Fibroblast of the aortic adventitia (primary cell): Measurements from ENCODE around the gene UBB. TPM values are rescaled to one million over a fixed set of nuclear protein-coding genes. Genes with fewer than 3 reads are reported as not detected.

Source experiments
- DNase-seq: peaks from one replicate; pipeline ENCODE4 v3.0.0-alpha.2; 2010; ENCODE audit warnings: low read depth
- H3K4me3 ChIP-seq: 2 replicates; pipeline ENCODE4 v1.5.1; 2011; ENCODE audit warnings: low read depth, mild to moderate bottlenecking, control low read depth, low read length, moderate library complexity
- total RNA-seq: library from RNA; depleted of rRNA; stranded (reverse); fragments of >200 nt; gene quantifications from 2 replicates; pipeline ENCODE4 v1.2.3, GENCODE V29; 2012; ENCODE audit warnings: low replicate concordance
- TF ChIP-seq, protein P1 (sequence below): IDR thresholded peaks from 2 replicates; pipeline ENCODE4 v1.5.1; 2011; ENCODE audit warnings: mild to moderate bottlenecking, low read length, control low read depth, inconsistent platforms; ENCODE audit not compliant: insufficient read depth

UBB gene
- total RNA-seq, 1 donor = 1,074 TPM

DNA sequence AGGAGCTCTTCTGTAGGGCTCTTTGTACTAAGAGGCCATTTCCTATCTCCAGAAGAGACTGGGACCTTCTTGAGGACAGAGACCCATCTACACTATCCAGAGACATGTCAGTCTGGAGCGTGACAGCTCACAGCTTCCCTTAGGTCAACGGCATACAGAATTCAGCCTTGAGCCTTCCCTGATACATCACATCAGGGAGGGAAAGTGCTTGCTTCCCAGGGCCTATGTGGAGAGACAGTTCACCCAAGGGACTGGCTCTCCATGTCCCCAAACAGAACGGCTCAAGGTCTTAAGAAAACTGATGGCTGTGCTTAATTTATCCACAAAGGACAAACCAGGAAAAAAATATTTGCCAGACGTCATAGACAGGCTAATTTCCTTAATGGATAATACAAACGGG, 35.3 kb upstream of the UBB start:
- DNase-seq = no peak
- no peak overlapping the region for H3K4me3 ChIP-seq
- TF ChIP-seq, protein P1, sequence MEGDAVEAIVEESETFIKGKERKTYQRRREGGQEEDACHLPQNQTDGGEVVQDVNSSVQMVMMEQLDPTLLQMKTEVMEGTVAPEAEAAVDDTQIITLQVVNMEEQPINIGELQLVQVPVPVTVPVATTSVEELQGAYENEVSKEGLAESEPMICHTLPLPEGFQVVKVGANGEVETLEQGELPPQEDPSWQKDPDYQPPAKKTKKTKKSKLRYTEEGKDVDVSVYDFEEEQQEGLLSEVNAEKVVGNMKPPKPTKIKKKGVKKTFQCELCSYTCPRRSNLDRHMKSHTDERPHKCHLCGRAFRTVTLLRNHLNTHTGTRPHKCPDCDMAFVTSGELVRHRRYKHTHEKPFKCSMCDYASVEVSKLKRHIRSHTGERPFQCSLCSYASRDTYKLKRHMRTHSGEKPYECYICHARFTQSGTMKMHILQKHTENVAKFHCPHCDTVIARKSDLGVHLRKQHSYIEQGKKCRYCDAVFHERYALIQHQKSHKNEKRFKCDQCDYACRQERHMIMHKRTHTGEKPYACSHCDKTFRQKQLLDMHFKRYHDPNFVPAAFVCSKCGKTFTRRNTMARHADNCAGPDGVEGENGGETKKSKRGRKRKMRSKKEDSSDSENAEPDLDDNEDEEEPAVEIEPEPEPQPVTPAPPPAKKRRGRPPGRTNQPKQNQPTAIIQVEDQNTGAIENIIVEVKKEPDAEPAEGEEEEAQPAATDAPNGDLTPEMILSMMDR = no peak

DNA sequence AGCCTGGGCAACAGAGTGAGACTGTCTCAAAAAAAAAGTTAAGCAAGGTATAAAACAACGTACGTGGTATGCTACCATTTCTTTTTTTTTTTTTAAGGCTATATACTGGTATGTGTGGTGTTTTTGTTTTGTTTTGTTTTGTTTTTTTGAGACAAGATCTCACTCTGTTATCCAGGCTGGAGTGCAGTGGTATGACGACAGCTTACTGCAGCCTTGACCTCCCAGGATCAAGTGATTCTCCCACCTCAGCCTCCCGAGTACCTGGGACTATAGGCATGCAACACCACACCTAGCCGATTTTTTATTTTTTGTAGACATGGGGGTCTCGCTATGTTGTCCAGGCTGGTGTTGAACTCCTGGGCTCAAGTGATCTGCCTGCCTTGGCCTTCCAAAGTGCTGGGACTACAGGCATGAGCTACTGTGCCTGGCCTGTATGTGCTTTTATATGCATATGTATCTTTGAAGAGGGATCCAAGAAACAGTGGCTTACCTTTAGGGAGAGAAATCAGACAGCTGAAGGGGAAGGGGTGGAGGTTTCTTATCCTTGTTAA, 34.1 kb upstream of the UBB start:
- H3K4me3 ChIP-seq = no peak overlapping the region
- no peak for DNase-seq
- TF ChIP-seq, protein P1 = no peak

DNA sequence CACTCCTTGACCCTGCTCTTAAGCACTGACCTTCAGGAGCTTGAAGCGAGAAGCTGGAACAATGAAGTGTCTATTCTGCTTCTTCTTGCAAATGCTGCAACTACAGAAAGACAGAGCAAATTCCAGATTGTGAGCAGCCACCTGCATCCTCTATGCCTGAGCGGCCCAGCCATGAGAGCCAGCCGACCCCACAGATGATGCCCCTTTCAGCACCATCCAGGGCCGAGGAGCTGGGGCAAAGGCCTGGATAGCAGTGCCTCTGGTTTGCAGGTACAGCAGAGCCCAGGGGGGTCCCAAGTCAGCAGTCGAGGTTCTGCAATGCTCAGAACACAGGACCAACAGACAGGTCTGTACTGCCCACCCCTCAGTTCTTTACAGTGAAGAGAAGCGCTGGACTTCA, 32.3 kb upstream of the UBB start:
- no peak for DNase-seq
- TF ChIP-seq, protein P1 = no peak
- H3K4me3 ChIP-seq = no peak overlapping the region

DNA sequence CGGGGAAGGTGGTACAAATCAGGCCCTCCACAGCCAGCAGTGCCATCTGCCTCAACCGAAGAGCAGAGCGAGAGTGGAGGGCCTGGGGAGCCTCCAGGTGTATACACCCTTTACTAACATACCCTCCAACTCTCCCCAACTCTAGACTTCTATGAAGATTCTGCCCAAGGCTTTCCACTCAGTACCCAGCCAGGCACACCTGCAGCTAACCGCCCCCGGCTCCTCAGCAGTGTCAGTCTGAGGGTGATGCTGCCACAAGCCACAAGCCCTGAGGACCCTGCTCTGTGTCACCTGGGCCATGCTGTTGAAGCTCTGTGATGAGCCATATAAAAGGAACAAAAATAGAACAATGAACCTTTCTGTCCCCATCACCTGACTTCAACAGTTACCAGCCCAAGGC, 31.5 kb upstream of the UBB start:
- H3K4me3 ChIP-seq = no peak overlapping the region
- no peak for DNase-seq
- TF ChIP-seq, protein P1 = no peak

DNA sequence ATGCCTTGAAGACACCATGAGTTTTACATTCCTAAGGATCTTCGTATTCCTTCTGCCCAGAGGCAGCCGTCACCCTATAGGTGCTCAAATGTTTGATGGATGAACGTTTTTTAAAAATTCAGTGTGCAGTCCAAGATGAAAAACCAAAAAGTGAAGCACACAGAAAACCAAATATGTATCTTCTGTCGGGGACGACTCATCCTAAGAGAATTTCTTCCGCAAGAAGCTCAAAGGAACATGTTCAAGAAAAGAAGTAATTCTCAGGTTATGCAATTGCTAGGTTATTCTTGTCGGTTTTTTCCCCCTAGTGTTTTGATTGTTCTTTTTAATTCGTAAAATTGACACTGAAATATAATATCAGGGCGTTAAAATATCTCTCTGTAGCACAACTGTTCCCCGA, 29.1 kb upstream of the UBB start:
- peak overlapping the region; percentile 74 for H3K4me3 ChIP-seq
- peak; percentile 56 for DNase-seq

DNA sequence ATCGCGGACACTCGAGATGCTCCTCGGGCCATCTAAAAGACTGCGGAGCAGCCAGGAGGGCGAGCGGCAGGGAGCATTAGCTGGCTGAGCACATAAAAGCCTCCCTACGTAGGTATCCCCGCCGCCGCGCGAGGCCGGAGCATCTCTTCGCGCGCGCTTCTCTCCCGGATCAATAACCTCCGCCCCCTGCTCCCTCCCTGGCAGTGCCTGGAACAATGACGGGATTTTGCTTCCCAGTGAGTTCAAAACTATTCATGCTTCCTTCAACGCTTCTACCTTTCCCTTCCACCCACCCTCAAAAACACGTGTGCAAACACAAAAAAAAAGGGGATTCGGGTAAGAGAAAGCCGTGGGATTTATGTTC, 28.6 kb upstream of the UBB start:
- peak overlapping the region; percentile 74 for H3K4me3 ChIP-seq
- DNase-seq = peak; percentile 27
- TF ChIP-seq, protein P1 = no peak

More for the DNA sequence above, 29.1 kb upstream of the UBB start:
- TF ChIP-seq, protein P1 = no peak

DNA sequence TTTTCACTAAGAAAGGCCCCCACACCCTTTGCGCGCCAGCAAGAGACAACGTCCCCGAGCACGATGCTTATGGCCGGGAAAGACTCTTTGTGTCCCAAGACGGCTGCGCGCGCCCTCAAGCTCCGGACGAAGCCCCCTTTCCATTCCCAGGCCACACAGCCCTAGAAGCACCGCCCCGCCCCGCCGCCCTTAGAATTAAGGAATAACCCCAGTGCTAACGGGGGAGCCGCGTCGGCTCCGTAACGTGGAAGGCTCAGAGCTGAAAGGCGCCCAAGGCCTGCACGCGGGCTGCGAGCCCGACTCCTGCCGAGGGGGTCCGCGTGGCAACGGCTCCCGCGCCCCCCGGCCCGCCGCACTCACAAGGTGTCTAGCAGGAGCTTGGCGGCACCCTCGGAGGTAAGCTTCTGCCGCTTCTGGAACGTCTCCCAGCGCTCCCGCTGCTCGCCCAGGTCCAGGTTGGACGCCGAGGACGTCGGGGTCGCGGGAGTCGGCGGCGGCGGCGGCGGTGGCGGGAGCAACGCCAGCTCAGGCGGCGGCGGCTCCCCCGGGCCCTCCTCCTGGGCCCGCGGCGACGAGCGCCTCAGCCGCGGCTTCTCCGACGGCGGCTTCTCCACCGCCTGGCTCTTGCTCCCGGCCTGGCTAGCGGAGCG, 28.1 kb upstream of the UBB start:
- TF ChIP-seq, protein P1 = no peak
- no peak for DNase-seq

More for the DNA sequence above, 28.1 kb upstream of the UBB start:
- H3K4me3 ChIP-seq = peak overlapping the region; percentile 74
